CD4-positive, alpha-beta memory T cell (primary cell): Measurements from ENCODE around the gene INHBC. TPM values are rescaled to one million over a fixed set of nuclear protein-coding genes. Genes with fewer than 3 reads are reported as not detected.
A peak's percentile ranks its signal among the peaks of the same experiment; 100 is the strongest.

Source experiments
- CTCF ChIA-PET: fragments of 350-600 bp; sonication (Branson Sonifier 250); formaldehyde crosslinking; loops from one replicate; lab custom pipeline; 2021; ENCODE audit warnings: inconsistent platforms; ENCODE audit not compliant: partially characterized antibody; lab: Charles Lee
- POLR2A ChIA-PET: fragments of 350-600 bp; sonication (Branson Sonifier 250); formaldehyde crosslinking; loops from one replicate; lab custom pipeline; 2021; ENCODE audit not compliant: partially characterized antibody; lab: Charles Lee
- DNase-seq, 5 donors: peaks; one replicate each; pipeline versions ENCODE4 v3.0.0 to v3.0.0-alpha.2; 2020 to 2022; ENCODE audit warnings: mixed read lengths in 1 of 5
- H3K27ac ChIP-seq: one replicate; pipeline ENCODE4 v1.7.0; 2013; ENCODE audit warnings: low read depth, low read length
- H3K27me3 ChIP-seq: 2 replicates; pipeline ENCODE4 v1.7.0; 2013; ENCODE audit warnings: mild to moderate bottlenecking, low read length, moderate library complexity; ENCODE audit not compliant: insufficient read depth
- H3K36me3 ChIP-seq: 2 replicates; pipeline ENCODE4 v1.7.0; 2013; ENCODE audit warnings: mild to moderate bottlenecking, low read length, moderate library complexity; ENCODE audit not compliant: insufficient read depth
- H3K4me1 ChIP-seq: 2 replicates; pipeline ENCODE4 v1.7.0; 2013; ENCODE audit warnings: mild to moderate bottlenecking, low read length, moderate library complexity; ENCODE audit not compliant: insufficient read depth
- H3K4me3 ChIP-seq, 2 donors: one replicate each; pipeline ENCODE4 v1.7.0; 2013; ENCODE audit warnings: low read length in 2 of 2, mild to moderate bottlenecking in 1 of 2
- H3K9me3 ChIP-seq, 2 donors: one replicate each; pipeline ENCODE4 v1.7.0; 2013; ENCODE audit warnings: low read length in 2 of 2, control low read depth in 1 of 2; ENCODE audit not compliant: control insufficient read depth in 1 of 2
- H3K27ac Mint-ChIP-seq, 7 donors: one replicate each; pipeline ENCODE4 v1.8.0; 2020 to 2021; ENCODE audit warnings: mixed read lengths in 7 of 7, mild to moderate bottlenecking in 6 of 7, inconsistent platforms in 3 of 7, moderate library complexity in 3 of 7
- H3K27me3 Mint-ChIP-seq, 2 donors: one replicate each; pipeline ENCODE4 v1.8.0; 2020 to 2021; ENCODE audit warnings: mixed read lengths in 2 of 2
- H3K36me3 Mint-ChIP-seq, 2 donors: one replicate each; pipeline ENCODE4 v1.8.0; 2020 to 2021; ENCODE audit warnings: mixed read lengths in 2 of 2, inconsistent platforms in 1 of 2, mild to moderate bottlenecking in 1 of 2
- H3K4me1 Mint-ChIP-seq, 4 donors: one replicate each; pipeline ENCODE4 v1.8.0; 2020 to 2021; ENCODE audit warnings: mixed read lengths in 4 of 4, mild to moderate bottlenecking in 1 of 4
- H3K4me3 Mint-ChIP-seq, 8 donors: one replicate each; pipeline ENCODE4 v1.8.0; 2020 to 2021; ENCODE audit warnings: mixed read lengths in 8 of 8, mild to moderate bottlenecking in 7 of 8, moderate library complexity in 6 of 8, inconsistent platforms in 3 of 8
- H3K9me3 Mint-ChIP-seq, 8 donors: one replicate each; pipeline ENCODE4 v1.8.0; 2020 to 2021; ENCODE audit warnings: mixed read lengths in 8 of 8, mild to moderate bottlenecking in 5 of 8, inconsistent platforms in 3 of 8, moderate library complexity in 1 of 8
- intact Hi-C: fragments of 100-400 bp; cut with micrococcal nuclease; formaldehyde crosslinking; loops from one replicate; pipeline ENCODE4 v1.15.1; 2023
- polyA plus RNA-seq, 2 donors: library from polyadenylated mRNA; unstranded; fragments of 300-500 nt; fragmentation: Illumina TruSeq; gene quantifications; one replicate each; pipeline ENCODE4 v1.2.3, GENCODE V29; 2021
- total RNA-seq, 2 experiments: library from RNA; stranded (reverse); gene quantifications; one replicate each; pipeline ENCODE4 v1.2.3, GENCODE V29; 2021

INHBC gene
- total and polyA plus RNA-seq, 4 experiments from 2014 or later = not detected

DNA sequence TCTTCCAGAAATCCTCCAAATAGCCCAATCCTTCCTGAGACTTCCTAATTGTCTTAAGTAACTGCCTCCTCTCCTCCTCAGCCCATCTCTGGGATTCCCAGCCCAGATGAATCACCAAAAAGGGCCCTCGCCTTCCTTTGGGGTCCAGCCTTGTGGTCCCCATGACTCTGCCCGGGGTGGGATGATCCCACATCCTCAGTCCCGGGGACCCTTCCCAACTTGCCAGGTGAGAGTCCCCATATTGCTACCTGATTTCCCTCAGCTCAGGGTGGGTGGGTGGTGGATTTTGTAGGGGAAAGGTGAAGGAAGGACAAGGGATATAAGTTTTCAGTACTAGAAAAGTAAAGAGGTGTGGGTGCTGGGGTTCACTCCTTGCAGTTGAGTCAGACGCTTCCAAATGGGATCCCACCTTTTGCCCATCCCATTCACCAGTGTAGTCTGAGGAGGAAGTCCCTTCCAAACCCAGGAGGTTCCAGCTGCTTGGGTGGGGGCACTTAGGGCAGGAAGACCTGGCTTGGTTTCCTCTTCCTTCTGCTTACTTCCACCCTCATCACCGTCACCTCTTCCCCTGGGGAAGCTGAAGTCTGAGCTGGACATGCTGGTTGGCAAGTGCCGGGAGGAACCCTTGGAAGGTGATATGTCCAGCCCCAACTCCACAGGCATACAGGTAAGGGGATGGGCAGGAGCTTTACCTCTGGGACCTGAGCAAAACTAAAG, 30.6 kb downstream of the INHBC start:
- peak overlapping the region in 3 of 7 donors; percentile 18 to 56 (median 53) for H3K27ac Mint-ChIP-seq
- Histone ChIP-seq H3K36me3 (peaks cover 12% of the 10 kb centered on the region), H3K4me1 (peaks cover 28% of the 10 kb centered on the region), H3K4me3 (no peak overlapping the region), H3K27ac (no peak overlapping the region), H3K9me3 (no peaks in the 10 kb centered on the region), H3K27me3 (peaks cover 12% of the 10 kb centered on the region)
- peaks cover 7 to 15% of the 10 kb centered on the region in 2 donors for H3K27me3 Mint-ChIP-seq
- peak overlapping the region in 2 of 8 donors; percentile 15 to 27 for H3K4me3 Mint-ChIP-seq
- intact Hi-C loops = no loop called here
- CTCF ChIA-PET = interaction anchor here (0.6 to 9.6 kb wide), 5 partner anchors 11 to 204 kb away, joined by 3 to 204 read pairs (median 3); partner anchors contain the start of genes ARHGAP9 and INHBE
- POLR2A ChIA-PET = interaction anchor here (9.6 kb wide), 1 partner anchor 13 kb away, joined by 225 read pairs; the partner anchor contains the start of gene ARHGAP9
- peaks cover 17 to 53% (median 23%) of the 10 kb centered on the region in 4 donors for H3K4me1 Mint-ChIP-seq
- H3K9me3 Mint-ChIP-seq = peaks cover 0 to 2% (median 0%) of the 10 kb centered on the region in 8 donors
- H3K36me3 Mint-ChIP-seq = peaks cover 14 to 18% of the 10 kb centered on the region in 2 donors
- no peak for DNase-seq

GRCh38 chr12:57465747-57466505, 31.3 kb downstream of the INHBC start:
- H3K9me3 ChIP-seq = no peaks in the 10 kb centered on the region
- Mint-ChIP-seq H3K9me3 (peaks cover 0 to 2% (median 0%) of the 10 kb centered on the region in 8 donors), H3K36me3 (peaks cover 14 to 20% of the 10 kb centered on the region in 2 donors), H3K4me3 (no peak overlapping the region), H3K4me1 (peaks cover 13 to 47% (median 18%) of the 10 kb centered on the region in 4 donors), H3K27me3 (peaks cover 7 to 11% of the 10 kb centered on the region in 2 donors), H3K27ac (peak overlapping the region in 4 of 7 donors; percentile 18 to 56 (median 50))
- H3K4me1 ChIP-seq = peaks cover 21% of the 10 kb centered on the region
- CTCF ChIA-PET = interaction anchor here (0.8 to 9.6 kb wide), 5 partner anchors 8 to 155 kb away, joined by 3 to 204 read pairs (median 3); partner anchors contain the start of genes ARHGAP9 and INHBE
- H3K4me3 ChIP-seq = no peak overlapping the region
- H3K36me3 ChIP-seq = peaks cover 19% of the 10 kb centered on the region
- DNase-seq = no peak
- H3K27ac ChIP-seq = no peak overlapping the region
- POLR2A ChIA-PET = interaction anchor here (0.9 to 9.6 kb wide), 3 partner anchors 12 to 354 kb away, joined by 3 to 225 read pairs (median 3); partner anchors contain the start of gene ARHGAP9
- H3K27me3 ChIP-seq = peaks cover 9% of the 10 kb centered on the region
- intact Hi-C loops = no loop called here

- POLR2A ChIA-PET = interaction anchor here (9.6 kb wide), 1 partner anchor 11 kb away, joined by 225 read pairs; the partner anchor contains the start of gene ARHGAP9
- peaks cover 20% of the 10 kb centered on the region for H3K4me1 ChIP-seq
- H3K27ac ChIP-seq = no peak overlapping the region
- Mint-ChIP-seq H3K27ac (peak overlapping the region in 5 of 7 donors; percentile 32 to 70 (median 48)), H3K9me3 (peaks cover 0 to 2% (median 0%) of the 10 kb centered on the region in 8 donors), H3K4me1 (peaks cover 8 to 40% (median 16%) of the 10 kb centered on the region in 4 donors), H3K36me3 (peaks cover 20 to 34% of the 10 kb centered on the region in 2 donors), H3K27me3 (peaks cover 4 to 5% of the 10 kb centered on the region in 2 donors), H3K4me3 (peak overlapping the region in 2 of 8 donors; percentile 12 to 46)
- H3K9me3 ChIP-seq = no peaks in the 10 kb centered on the region
- DNase-seq = peak in 1 of 5 donors; percentile 31
- H3K4me3 ChIP-seq = no peak overlapping the region
- CTCF ChIA-PET = interaction anchor here (0.8 to 1.4 kb wide), 2 partner anchors 9 to 10 kb away, joined by 3 read pairs; no protein-coding TSS in a partner anchor
- no peaks in the 10 kb centered on the region for H3K27me3 ChIP-seq
- peaks cover 34% of the 10 kb centered on the region for H3K36me3 ChIP-seq
- intact Hi-C loops = no loop called here
Measured at GRCh38 chr12:57467212-57467874, 32.8 kb downstream of the INHBC start.

- peaks cover 20% of the 10 kb centered on the region for H3K4me1 ChIP-seq
- POLR2A ChIA-PET = no interaction called here
- H3K9me3 ChIP-seq = no peaks in the 10 kb centered on the region
- CTCF ChIA-PET = interaction anchor here (0.7 to 0.8 kb wide), 2 partner anchors 9 to 1810 kb away, joined by 3 to 4 read pairs; no protein-coding TSS in a partner anchor
- peaks cover 7 to 40% (median 15%) of the 10 kb centered on the region in 4 donors for H3K4me1 Mint-ChIP-seq
- no peak overlapping the region for H3K4me3 ChIP-seq
- H3K9me3 Mint-ChIP-seq = peaks cover 0 to 2% (median 0%) of the 10 kb centered on the region in 8 donors
- no peak for DNase-seq
- no peak overlapping the region for H3K27ac ChIP-seq
- H3K36me3 Mint-ChIP-seq = peaks cover 26 to 36% of the 10 kb centered on the region in 2 donors
- intact Hi-C loops = no loop called here
- peak overlapping the region in 6 of 7 donors; percentile 10 to 66 (median 32) for H3K27ac Mint-ChIP-seq
- H3K27me3 Mint-ChIP-seq = no peaks in the 10 kb centered on the region
- peaks cover 39% of the 10 kb centered on the region for H3K36me3 ChIP-seq
- no peaks in the 10 kb centered on the region for H3K27me3 ChIP-seq
- H3K4me3 Mint-ChIP-seq = peak overlapping the region in 2 of 8 donors; percentile 12 to 46
Measured at GRCh38 chr12:57467915-57468314, 33.3 kb downstream of the INHBC start.

DNA sequence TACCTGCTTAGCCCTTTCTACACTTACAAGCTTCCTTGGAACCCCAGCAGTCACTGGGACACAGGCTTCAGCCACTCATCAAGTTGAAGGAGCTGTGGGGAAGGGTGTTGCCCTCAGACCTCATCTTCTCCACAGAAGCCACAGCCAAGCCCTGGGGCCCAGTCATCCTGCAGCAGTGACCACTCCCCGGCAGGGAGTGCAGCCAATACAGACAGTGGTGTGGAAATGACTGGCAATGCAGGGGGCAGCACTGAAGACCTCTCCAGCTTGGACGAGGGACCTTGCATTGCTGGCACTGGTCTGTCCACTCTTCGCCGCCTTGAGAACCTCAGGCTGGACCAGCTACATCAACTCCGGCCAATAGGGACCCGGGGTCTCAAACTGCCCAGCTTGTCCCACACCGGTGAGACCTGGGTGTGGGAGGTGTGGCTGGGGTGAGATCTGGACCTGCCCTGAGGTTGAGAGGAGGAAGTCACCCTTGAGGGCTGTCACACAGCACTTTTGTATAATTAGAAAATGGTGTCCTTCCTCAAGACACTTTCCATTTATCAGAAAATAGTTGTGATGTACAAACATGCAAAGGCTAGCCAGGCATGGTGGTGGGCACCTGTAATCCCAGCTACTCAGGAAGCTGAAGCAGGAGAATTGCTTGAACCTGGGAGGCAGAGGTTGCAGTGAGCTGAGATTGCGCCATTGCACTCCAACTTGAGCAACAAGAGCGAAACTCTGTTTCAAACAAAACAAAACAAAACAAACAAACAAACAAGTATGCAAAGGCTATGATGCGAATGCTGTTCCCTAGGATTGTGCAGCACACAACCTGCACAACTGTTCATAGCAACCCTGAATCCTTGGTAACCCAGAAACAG, 34.9 kb downstream of the INHBC start:
- intact Hi-C loops = no loop called here
- Histone ChIP-seq H3K27ac (no peak overlapping the region), H3K9me3 (no peaks in the 10 kb centered on the region), H3K27me3 (no peaks in the 10 kb centered on the region), H3K4me3 (no peak overlapping the region), H3K4me1 (peaks cover 33% of the 10 kb centered on the region), H3K36me3 (peaks cover 52% of the 10 kb centered on the region)
- Mint-ChIP-seq H3K4me3 (no peak overlapping the region), H3K27me3 (no peaks in the 10 kb centered on the region), H3K9me3 (peaks cover 0 to 2% (median 0%) of the 10 kb centered on the region in 8 donors), H3K4me1 (peaks cover 17 to 50% (median 27%) of the 10 kb centered on the region in 4 donors), H3K36me3 (peaks cover 39 to 50% of the 10 kb centered on the region in 2 donors), H3K27ac (peak overlapping the region in 3 of 7 donors; percentile 21 to 72 (median 43))
- ChIA-PET CTCF (interaction anchor here (0.7 to 1.7 kb wide), 3 partner anchors 8 to 13 kb away, joined by 4 to 7 read pairs (median 7); no protein-coding TSS in a partner anchor), POLR2A (interaction anchor here (1.2 to 3.5 kb wide), 5 partner anchors 8 to 13 kb away, joined by 4 to 22 read pairs (median 6); partner anchors contain the start of genes ARHGAP9 and GLI1)
- peak in 1 of 5 donors; percentile 39 for DNase-seq
